Endothelial cell of umbilical vein (primary cell): ENCODE results near the gene CPTP. TPM values are rescaled to one million over a fixed set of nuclear protein-coding genes. Genes with fewer than 3 reads are reported as not detected.

Experiments
- BruUV-seq: library from RNA; stranded (reverse); fragments of 400-500 nt; replicated peaks from 2 replicates; lab custom pipeline; 2021; lab: Mats Ljungman, UMichigan
- CTCF ChIA-PET: fragments of 300-600, 350-600 bp; sonication (Branson Sonifier 250); formaldehyde crosslinking; loops from one replicate; lab custom pipeline; 2021; ENCODE audit warnings: antibody characterized with exemption, inconsistent platforms; lab: Charles Lee
- POLR2A ChIA-PET: fragments of 300-600, 350-600 bp; sonication (Branson Sonifier 250); formaldehyde crosslinking; loops from one replicate; lab custom pipeline; 2021; ENCODE audit warnings: antibody characterized with exemption, inconsistent platforms; lab: Charles Lee
- DNase-seq: peaks from one replicate; pipeline ENCODE4 v3.0.0-alpha.2; 2011; ENCODE audit warnings: low read depth, low spot score
- FAIRE-seq: peaks from 2 replicates; lab custom pipeline; 2011; peaks lifted over from hg19 to GRCh38; lab: Jason Lieb, UNC
- H2AFZ ChIP-seq: 2 replicates; pipeline ENCODE4 v1.6.0; 2012; ENCODE audit warnings: low read depth, low read length, control low read depth, inconsistent platforms
- H3K27ac ChIP-seq: 2 replicates; pipeline ENCODE4 v1.5.1; 2011; ENCODE audit warnings: low read depth, mild to moderate bottlenecking, control low read depth, low read length, moderate library complexity; ENCODE audit not compliant: insufficient read depth
- H3K27me3 ChIP-seq, 2 experiments: 2 replicates each; pipeline versions ENCODE4 v1.6.0 to v1.6.1; 2011; ENCODE audit warnings: low read length in 2 of 2, mixed read lengths in 1 of 2; ENCODE audit not compliant: control insufficient read depth in 2 of 2, insufficient read depth in 2 of 2
- H3K36me3 ChIP-seq, 2 experiments: 2 replicates in 1 of 2; 3 replicates in 1 of 2; pipeline ENCODE4 v1.5.1; 2011; ENCODE audit warnings: low read length in 2 of 2, mild to moderate bottlenecking in 1 of 2, moderate library complexity in 1 of 2; ENCODE audit not compliant: control insufficient read depth in 2 of 2, insufficient read depth in 2 of 2; ENCODE audit errors: extremely low read depth in 1 of 2
- H3K4me1 ChIP-seq: 3 replicates; pipeline ENCODE4 v1.5.1; 2011; ENCODE audit warnings: mild to moderate bottlenecking, low read length; ENCODE audit not compliant: control insufficient read depth, insufficient read depth; ENCODE audit errors: extremely low read depth
- H3K4me2 ChIP-seq: 2 replicates; pipeline ENCODE4 v1.6.1; 2011; ENCODE audit warnings: low read length, control low read depth, mixed read lengths; ENCODE audit not compliant: insufficient read depth
- H3K4me3 ChIP-seq, 3 experiments: fragments of 200-600 bp in 1 of 3; sonication (generic), shearing (Covaris generic) in 1 of 3; replicated peaks in 1 of 3; 2 replicates each; pipeline ENCODE4 v1.5.1; 2011 to 2016; ENCODE audit warnings: control low read depth in 3 of 3, low read length in 3 of 3, mild to moderate bottlenecking in 2 of 3, inconsistent platforms in 1 of 3, low read depth in 1 of 3, moderate library complexity in 1 of 3; ENCODE audit not compliant: insufficient read depth in 1 of 3
- H3K79me2 ChIP-seq: 2 replicates; pipeline ENCODE4 v1.6.0; 2012; ENCODE audit warnings: low read length, inconsistent platforms; ENCODE audit not compliant: control insufficient read depth, insufficient read depth
- H3K9ac ChIP-seq: replicated peaks from 2 replicates; pipeline ENCODE3; 2011; ENCODE audit warnings: low read length, control low read depth; ENCODE audit not compliant: insufficient read depth; ENCODE audit errors: extremely low read depth
- H3K9me1 ChIP-seq: replicated peaks from 3 replicates; pipeline ENCODE4 v1.6.0; 2011; ENCODE audit warnings: mild to moderate bottlenecking, low read length; ENCODE audit not compliant: control insufficient read depth, insufficient read depth; ENCODE audit errors: extremely low read depth
- H3K9me3 ChIP-seq: replicated peaks from 2 replicates; pipeline ENCODE4 v1.5.1; 2012; ENCODE audit warnings: low read length, inconsistent platforms; ENCODE audit not compliant: control insufficient read depth, insufficient read depth
- H4K20me1 ChIP-seq: replicated peaks from 2 replicates; pipeline ENCODE3; 2011; ENCODE audit warnings: mild to moderate bottlenecking, low read length; ENCODE audit not compliant: control insufficient read depth, insufficient read depth; ENCODE audit errors: extremely low read depth
- EZH2 ChIP-seq: IDR thresholded peaks from 2 replicates; pipeline ENCODE4 v1.6.1; 2012; ENCODE audit warnings: borderline replicate concordance, low read depth, mild to moderate bottlenecking, moderate library complexity, low read length, inconsistent platforms; ENCODE audit not compliant: severe bottlenecking
- FOS ChIP-seq: IDR thresholded peaks from 2 replicates; pipeline ENCODE4 v1.6.1; 2011; ENCODE audit warnings: mild to moderate bottlenecking, low read length, moderate library complexity, borderline replicate concordance; ENCODE audit not compliant: insufficient read depth
- GATA2 ChIP-seq: IDR thresholded peaks from 2 replicates; pipeline ENCODE4 v1.7.0; 2011; ENCODE audit warnings: low read depth, mild to moderate bottlenecking, moderate library complexity, mixed read lengths, low read length; ENCODE audit not compliant: insufficient read length, insufficient read depth
- JUN ChIP-seq: IDR thresholded peaks from 2 replicates; pipeline ENCODE4 v1.6.1; 2011; ENCODE audit warnings: borderline replicate concordance, low read depth; ENCODE audit not compliant: insufficient read length, insufficient read depth
- MYC ChIP-seq: IDR thresholded peaks from one replicate; pipeline ENCODE4 v1.6.1; 2011; ENCODE audit warnings: mild to moderate bottlenecking, low read depth, low read length
- POLR2A ChIP-seq: IDR thresholded peaks from 2 replicates; pipeline ENCODE4 v1.6.1; 2012; ENCODE audit warnings: low read depth, mild to moderate bottlenecking, control low read depth, low read length
- POLR2AphosphoS5 ChIP-seq: IDR thresholded peaks from 2 replicates; pipeline ENCODE4 v1.6.1; 2012; ENCODE audit warnings: low read depth, mild to moderate bottlenecking, control low read depth, low read length, moderate library complexity; ENCODE audit not compliant: insufficient read depth
- dilution Hi-C: fragments of 300-500 bp; cut with MboI; formaldehyde crosslinking; loops from one replicate; pipeline ENCODE4 v1.15.0; 2019; ENCODE audit warnings: low sequenced_read_pairs; ENCODE audit not compliant: extremely low pct_ligation_motif_present
- intact Hi-C: fragments of 100-400 bp; cut with micrococcal nuclease; formaldehyde crosslinking; loops from one replicate; pipeline ENCODE4 v1.10.0; 2022
- polyA plus RNA-seq, 4 experiments: library from polyadenylated mRNA; depleted of rRNA in 3 of 4; stranded (reverse) in 3 of 4; unstranded in 1 of 4; fragments of >200 nt; gene quantifications; 2 replicates each; pipeline versions ENCODE4 v1.2.1 to v1.2.3, GENCODE V29; 2011 to 2012; ENCODE audit warnings: missing spikeins in 1 of 4
- total RNA-seq: library from RNA; stranded (reverse); gene quantifications from 2 replicates; pipeline ENCODE4 v1.2.3, GENCODE V29; 2021
- TF ChIP-seq, protein P1 (sequence below): IDR thresholded peaks from 2 replicates; pipeline ENCODE4 v1.6.1; 2011; ENCODE audit not compliant: insufficient read depth, insufficient read length
- TF ChIP-seq, protein P2 (sequence below), 2 donors: IDR thresholded peaks; 1 replicate in 1 of 2; 2 replicates in 1 of 2; pipeline ENCODE4 v1.5.1; 2011; ENCODE audit warnings: low read length in 2 of 2, mild to moderate bottlenecking in 2 of 2, moderate library complexity in 2 of 2, control low read depth in 1 of 2, inconsistent platforms in 1 of 2, low read depth in 1 of 2; ENCODE audit not compliant: insufficient read depth in 1 of 2; ENCODE audit errors: extremely low read depth in 1 of 2

Gene CPTP
- total and polyA plus RNA-seq, 2 donors (not counting 3 experiments of a cell fraction or from before 2014, with no cell fraction given): 20.9 to 29.5 TPM

DNA sequence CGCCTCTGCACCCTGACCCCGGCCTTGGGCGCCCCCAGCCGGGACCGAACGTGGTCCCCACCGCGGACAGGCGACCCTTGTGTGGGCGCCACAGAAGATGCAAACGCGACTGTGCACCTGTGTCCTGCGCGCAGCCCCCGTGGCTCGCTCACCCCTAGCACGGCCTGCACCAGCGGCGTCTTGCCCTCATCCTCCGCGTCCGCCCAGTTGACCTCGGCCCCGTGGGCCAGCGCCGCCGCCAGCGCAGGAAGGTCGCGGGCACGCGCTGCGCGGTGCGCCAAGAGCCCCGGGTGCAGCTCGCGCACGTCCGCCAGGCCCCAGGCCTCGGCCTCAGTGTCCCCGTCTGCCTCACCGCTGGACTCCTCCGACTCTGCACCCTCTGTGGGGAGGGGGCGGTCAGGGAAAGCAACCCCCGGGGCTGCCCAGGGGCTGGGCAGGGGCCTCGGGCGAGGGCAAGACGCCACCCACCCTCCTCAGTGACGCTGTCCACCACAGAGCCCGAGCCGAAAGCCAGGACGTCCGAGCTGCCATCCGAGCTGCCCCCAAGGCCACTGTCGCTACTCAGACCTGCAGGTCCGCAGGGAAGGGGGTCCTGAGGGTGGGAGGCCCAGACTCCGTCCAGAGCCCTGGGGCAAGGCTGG lies 30.2 kb upstream of the CPTP start:
- dilution Hi-C loops: no loop called here
- H3K27me3 ChIP-seq: no peaks in the 10 kb centered on the region
- ChIA-PET POLR2A (no interaction called here), CTCF (interaction anchor here (5.5 kb wide), 1 partner anchor 174 kb away, joined by 286 read pairs; no protein-coding TSS in a partner anchor)
- H3K4me1 ChIP-seq: no peaks in the 10 kb centered on the region
- no TSS peak for BruUV-seq
- intact Hi-C loops: no loop called here
- FAIRE-seq: no peak
- H3K36me3 ChIP-seq: no peaks in the 10 kb centered on the region
- no peak overlapping the region for H3K9ac ChIP-seq
- no peak for DNase-seq
- no peak overlapping the region for H3K4me2 ChIP-seq
- H3K4me3 ChIP-seq: no peak overlapping the region
- H2AFZ ChIP-seq: no peak overlapping the region
- H3K9me1 ChIP-seq: no peaks in the 10 kb centered on the region
- TF ChIP-seq GATA2 (no peak), JUN (no peak), POLR2A (no peak), POLR2AphosphoS5 (no peak), EZH2 (no peak), MYC (no peak), FOS (no peak)
- TF ChIP-seq, protein P1, sequence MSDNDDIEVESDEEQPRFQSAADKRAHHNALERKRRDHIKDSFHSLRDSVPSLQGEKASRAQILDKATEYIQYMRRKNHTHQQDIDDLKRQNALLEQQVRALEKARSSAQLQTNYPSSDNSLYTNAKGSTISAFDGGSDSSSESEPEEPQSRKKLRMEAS: no peak
- TF ChIP-seq, protein P2, sequence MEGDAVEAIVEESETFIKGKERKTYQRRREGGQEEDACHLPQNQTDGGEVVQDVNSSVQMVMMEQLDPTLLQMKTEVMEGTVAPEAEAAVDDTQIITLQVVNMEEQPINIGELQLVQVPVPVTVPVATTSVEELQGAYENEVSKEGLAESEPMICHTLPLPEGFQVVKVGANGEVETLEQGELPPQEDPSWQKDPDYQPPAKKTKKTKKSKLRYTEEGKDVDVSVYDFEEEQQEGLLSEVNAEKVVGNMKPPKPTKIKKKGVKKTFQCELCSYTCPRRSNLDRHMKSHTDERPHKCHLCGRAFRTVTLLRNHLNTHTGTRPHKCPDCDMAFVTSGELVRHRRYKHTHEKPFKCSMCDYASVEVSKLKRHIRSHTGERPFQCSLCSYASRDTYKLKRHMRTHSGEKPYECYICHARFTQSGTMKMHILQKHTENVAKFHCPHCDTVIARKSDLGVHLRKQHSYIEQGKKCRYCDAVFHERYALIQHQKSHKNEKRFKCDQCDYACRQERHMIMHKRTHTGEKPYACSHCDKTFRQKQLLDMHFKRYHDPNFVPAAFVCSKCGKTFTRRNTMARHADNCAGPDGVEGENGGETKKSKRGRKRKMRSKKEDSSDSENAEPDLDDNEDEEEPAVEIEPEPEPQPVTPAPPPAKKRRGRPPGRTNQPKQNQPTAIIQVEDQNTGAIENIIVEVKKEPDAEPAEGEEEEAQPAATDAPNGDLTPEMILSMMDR (IDR thresholded peaks at IDR 0.05; ENCODE audit: extremely low read depth in 1 of 2, insufficient read depth in 1 of 2, low read depth in 1 of 2, low read length in 2 of 2): no peak
- no peaks in the 10 kb centered on the region for H4K20me1 ChIP-seq
- H3K79me2 ChIP-seq: no peaks in the 10 kb centered on the region
- no peak overlapping the region for H3K27ac ChIP-seq
- H3K9me3 ChIP-seq: no peaks in the 10 kb centered on the region
